SJCRH30 (cell line): Measurements from ENCODE around the gene CASP10. TPM values are rescaled to one million over a fixed set of nuclear protein-coding genes. Genes with fewer than 3 reads are reported as not detected.
A peak's percentile ranks its signal among the peaks of the same experiment; 100 is the strongest.
"Not testable (repeated sequence)": the region's sequence is repeated elsewhere in the genome, so short reads cannot be mapped to it uniquely, and the experiment has no call there.

ENCODE experiments used
- DNase-seq, 2 experiments: peaks; one replicate each; pipeline ENCODE4 v3.0.0-alpha.2; 2015 to 2020
- H3K27ac ChIP-seq: fragments of 250-450 bp; sonication (Bioruptor Pico); 2 replicates; pipeline ENCODE4 v1.5.1; 2020; ENCODE audit warnings: mild to moderate bottlenecking, moderate library complexity
- H3K27me3 ChIP-seq: fragments of 250-450 bp; sonication (Bioruptor Pico); 2 replicates; pipeline ENCODE4 v1.5.1; 2020; ENCODE audit warnings: mild to moderate bottlenecking, moderate library complexity
- H3K36me3 ChIP-seq: fragments of 250-450 bp; sonication (Bioruptor Pico); 2 replicates; pipeline ENCODE4 v1.5.1; 2020; ENCODE audit warnings: mild to moderate bottlenecking, moderate library complexity
- H3K4me1 ChIP-seq: fragments of 250-450 bp; sonication (Bioruptor Pico); 2 replicates; pipeline ENCODE4 v1.5.1; 2020; ENCODE audit warnings: mild to moderate bottlenecking, moderate library complexity
- H3K4me3 ChIP-seq: fragments of 250-450 bp; sonication (Bioruptor Pico); 2 replicates; pipeline ENCODE4 v1.5.1; 2020; ENCODE audit warnings: mild to moderate bottlenecking, moderate library complexity
- H3K9me3 ChIP-seq: fragments of 250-450 bp; sonication (Bioruptor Pico); replicated peaks from 2 replicates; pipeline ENCODE4 v1.5.1; 2020; ENCODE audit warnings: mild to moderate bottlenecking, moderate library complexity
- total RNA-seq: library from RNA; depleted of rRNA; stranded (reverse); fragments of >200 nt; shearing (Covaris generic); gene quantifications from 2 replicates; pipeline ENCODE4 v1.2.3, GENCODE V29; 2014

The CASP10 gene
- total RNA-seq, 1 experiment from 2014 or later = 1.1 TPM

- no peak for DNase-seq
- H3K27me3 ChIP-seq = no peaks in the 10 kb centered on the region
- H3K4me1 ChIP-seq = peaks cover 3% of the 10 kb centered on the region; the same call in 1 of the 2 replicates
- no peaks in the 10 kb centered on the region for H3K9me3 ChIP-seq
- H3K27ac ChIP-seq = no peak overlapping the region
- H3K4me3 ChIP-seq = no peak overlapping the region
- H3K36me3 ChIP-seq = no peaks in the 10 kb centered on the region
Observed at GRCh38 chr2:201176081-201176481, 6.9 kb upstream of the CASP10 start.

GRCh38 chr2:201180010-201180409 is 2.9 kb upstream of the CASP10 start:
- Histone ChIP-seq H3K4me3 (no peak overlapping the region), H3K36me3 (no peaks in the 10 kb centered on the region), H3K9me3 (no peaks in the 10 kb centered on the region), H3K4me1 (peaks cover 3% of the 10 kb centered on the region; the same call in 1 of the 2 replicates), H3K27ac (no peak overlapping the region), H3K27me3 (no peaks in the 10 kb centered on the region)
- no peak for DNase-seq

GRCh38 chr2:201183365-201183727 is 405 bp downstream of the CASP10 start:
- no peaks in the 10 kb centered on the region for H3K9me3 ChIP-seq
- H3K4me3 ChIP-seq = peak overlapping the region; percentile 27
- no peaks in the 10 kb centered on the region for H3K27me3 ChIP-seq
- H3K4me1 ChIP-seq = no peaks in the 10 kb centered on the region
- H3K27ac ChIP-seq = no peak overlapping the region
- H3K36me3 ChIP-seq = no peaks in the 10 kb centered on the region
- no peak for DNase-seq

GRCh38 chr2:201183835-201184234 is 894 bp downstream of the CASP10 start:
- not testable (repeated sequence) for H3K36me3 ChIP-seq, H3K9me3 ChIP-seq, H3K4me1 ChIP-seq, DNase-seq, H3K27me3 ChIP-seq, H3K4me3 ChIP-seq, H3K27ac ChIP-seq

- DNase-seq, H3K27ac ChIP-seq, H3K27me3 ChIP-seq, H3K4me3 ChIP-seq, H3K4me1 ChIP-seq, H3K36me3 ChIP-seq, H3K9me3 ChIP-seq: not testable (repeated sequence)
Observed at GRCh38 chr2:201184248-201184647, 1.3 kb downstream of the CASP10 start.

GRCh38 chr2:201185863-201186262 is 2.9 kb downstream of the CASP10 start:
- Histone ChIP-seq H3K9me3 (no peaks in the 10 kb centered on the region), H3K4me3 (no peak overlapping the region), H3K36me3 (no peaks in the 10 kb centered on the region), H3K27ac (no peak overlapping the region), H3K27me3 (no peaks in the 10 kb centered on the region), H3K4me1 (no peaks in the 10 kb centered on the region)
- DNase-seq = no peak

- H3K9me3 ChIP-seq = no peaks in the 10 kb centered on the region
- H3K36me3 ChIP-seq = no peaks in the 10 kb centered on the region
- H3K4me1 ChIP-seq = no peaks in the 10 kb centered on the region
- H3K27me3 ChIP-seq = no peaks in the 10 kb centered on the region
- H3K27ac ChIP-seq = no peak overlapping the region
- no peak overlapping the region for H3K4me3 ChIP-seq
- no peak for DNase-seq
Observed at GRCh38 chr2:201186982-201187381, 4.0 kb downstream of the CASP10 start.

- Histone ChIP-seq H3K27me3 (no peaks in the 10 kb centered on the region), H3K36me3 (no peaks in the 10 kb centered on the region), H3K27ac (no peak overlapping the region), H3K4me3 (no peak overlapping the region), H3K4me1 (no peaks in the 10 kb centered on the region), H3K9me3 (no peaks in the 10 kb centered on the region)
- DNase-seq = no peak
Observed at GRCh38 chr2:201188449-201188848, 5.5 kb downstream of the CASP10 start.

GRCh38 chr2:201191132-201191875 is 8.4 kb downstream of the CASP10 start:
- no peak overlapping the region for H3K4me3 ChIP-seq
- no peaks in the 10 kb centered on the region for H3K27me3 ChIP-seq
- no peaks in the 10 kb centered on the region for H3K9me3 ChIP-seq
- no peaks in the 10 kb centered on the region for H3K36me3 ChIP-seq
- H3K4me1 ChIP-seq = no peaks in the 10 kb centered on the region
- H3K27ac ChIP-seq = no peak overlapping the region
- no peak for DNase-seq

GRCh38 chr2:201194097-201194496 is 11.2 kb downstream of the CASP10 start:
- Histone ChIP-seq H3K9me3 (no peaks in the 10 kb centered on the region), H3K36me3 (no peaks in the 10 kb centered on the region), H3K4me3 (no peak overlapping the region), H3K27me3 (no peaks in the 10 kb centered on the region), H3K4me1 (no peaks in the 10 kb centered on the region), H3K27ac (no peak overlapping the region)
- no peak for DNase-seq

GRCh38 chr2:201195331-201195730 is 12.4 kb downstream of the CASP10 start:
- no peak for DNase-seq
- Histone ChIP-seq H3K36me3 (no peaks in the 10 kb centered on the region), H3K4me1 (no peaks in the 10 kb centered on the region), H3K27ac (no peak overlapping the region), H3K9me3 (no peaks in the 10 kb centered on the region), H3K27me3 (no peaks in the 10 kb centered on the region), H3K4me3 (no peak overlapping the region)

GRCh38 chr2:201196003-201196402 is 13.1 kb downstream of the CASP10 start:
- H3K4me3 ChIP-seq = no peak overlapping the region
- no peak for DNase-seq
- no peaks in the 10 kb centered on the region for H3K4me1 ChIP-seq
- no peaks in the 10 kb centered on the region for H3K27me3 ChIP-seq
- no peak overlapping the region for H3K27ac ChIP-seq
- H3K36me3 ChIP-seq = no peaks in the 10 kb centered on the region
- no peaks in the 10 kb centered on the region for H3K9me3 ChIP-seq

- Histone ChIP-seq H3K27ac (no peak overlapping the region), H3K9me3 (no peaks in the 10 kb centered on the region)
- DNase-seq = no peak
Observed at GRCh38 chr2:201196803-201197202, 13.9 kb downstream of the CASP10 start.

GRCh38 chr2:201197781-201198180 is 14.8 kb downstream of the CASP10 start:
- Histone ChIP-seq H3K36me3 (no peaks in the 10 kb centered on the region), H3K9me3 (no peaks in the 10 kb centered on the region), H3K4me1 (no peaks in the 10 kb centered on the region), H3K4me3 (no peak overlapping the region), H3K27ac (no peak overlapping the region), H3K27me3 (no peaks in the 10 kb centered on the region)
- no peak for DNase-seq

More at GRCh38 chr2:201196803-201197202, 13.9 kb downstream of the CASP10 start:
- Histone ChIP-seq H3K4me3 (no peak overlapping the region), H3K27me3 (no peaks in the 10 kb centered on the region), H3K4me1 (no peaks in the 10 kb centered on the region), H3K36me3 (no peaks in the 10 kb centered on the region)

- no peaks in the 10 kb centered on the region for H3K9me3 ChIP-seq
- H3K27ac ChIP-seq = no peak overlapping the region
- no peak for DNase-seq
- H3K4me1 ChIP-seq = no peaks in the 10 kb centered on the region
- H3K27me3 ChIP-seq = peaks cover 3% of the 10 kb centered on the region; the same call in 1 of the 2 replicates
- H3K36me3 ChIP-seq = no peaks in the 10 kb centered on the region
- no peak overlapping the region for H3K4me3 ChIP-seq
Observed at GRCh38 chr2:201199847-201200246, 16.9 kb downstream of the CASP10 start.

- H3K36me3 ChIP-seq = no peaks in the 10 kb centered on the region
- H3K4me3 ChIP-seq = no peak overlapping the region
- H3K27ac ChIP-seq = no peak overlapping the region
- peaks cover 3% of the 10 kb centered on the region; the same call in 1 of the 2 replicates for H3K27me3 ChIP-seq
- H3K4me1 ChIP-seq = no peaks in the 10 kb centered on the region
- H3K9me3 ChIP-seq = no peaks in the 10 kb centered on the region
- no peak for DNase-seq
Observed at GRCh38 chr2:201200345-201200744, 17.4 kb downstream of the CASP10 start.
